ENCODE results near the gene PSKH1.

Gene PSKH1

GRCh38 chr16:67942510-67943255 is 49.6 kb downstream of the PSKH1 start:
- no peak for DNase-seq

GRCh38 chr16:67943256-67943618 is 50.2 kb downstream of the PSKH1 start:
- no peak for DNase-seq

GRCh38 chr16:67943619-67944504 is 50.8 kb downstream of the PSKH1 start, which contains the start of gene LCAT:
Gene LCAT (minus strand): TSS chr16:67944120. CDS start chr16:67944101, 19 bp downstream.
- no peak for DNase-seq

GRCh38 chr16:67944690-67945391 is 51.8 kb downstream of the PSKH1 start:
- no peak for DNase-seq

- no peak for DNase-seq
Measured at GRCh38 chr16:67945392-67945933, 52.4 kb downstream of the PSKH1 start.

- DNase-seq: no peak
Measured at GRCh38 chr16:67946128-67946569, 53.1 kb downstream of the PSKH1 start.

GRCh38 chr16:67946966-67947558 is 54.0 kb downstream of the PSKH1 start:
- DNase-seq: no peak

- no peak for DNase-seq
Measured at GRCh38 chr16:67948015-67948414, 55.0 kb downstream of the PSKH1 start.

- DNase-seq: no peak
Measured at GRCh38 chr16:67949645-67950044, 56.6 kb downstream of the PSKH1 start.

GRCh38 chr16:67950335-67950843 is 57.3 kb downstream of the PSKH1 start:
- DNase-seq: no peak

GRCh38 chr16:67951485-67951884 is 58.4 kb downstream of the PSKH1 start:
- DNase-seq: no peak

GRCh38 chr16:67953641-67954375 is 60.8 kb downstream of the PSKH1 start:
- DNase-seq: no peak

GRCh38 chr16:67954421-67955196 is 61.6 kb downstream of the PSKH1 start:
- DNase-seq: no peak

- no peak for DNase-seq
Measured at GRCh38 chr16:67957622-67958021, 64.6 kb downstream of the PSKH1 start.

GRCh38 chr16:67959536-67960329 is 66.7 kb downstream of the PSKH1 start:
- no peak for DNase-seq

GRCh38 chr16:67961551-67961957 is 68.5 kb downstream of the PSKH1 start:
- DNase-seq: no peak

GRCh38 chr16:67962135-67962534 is 69.1 kb downstream of the PSKH1 start:
- no peak for DNase-seq

- no peak for DNase-seq
Measured at GRCh38 chr16:67963292-67963661, 70.2 kb downstream of the PSKH1 start.

- no peak for DNase-seq
Measured at GRCh38 chr16:67963662-67964321, 70.7 kb downstream of the PSKH1 start.

All from GOT3 (cell line).